ENCODE data around the gene TMEM151B.

The TMEM151B gene

DNA sequence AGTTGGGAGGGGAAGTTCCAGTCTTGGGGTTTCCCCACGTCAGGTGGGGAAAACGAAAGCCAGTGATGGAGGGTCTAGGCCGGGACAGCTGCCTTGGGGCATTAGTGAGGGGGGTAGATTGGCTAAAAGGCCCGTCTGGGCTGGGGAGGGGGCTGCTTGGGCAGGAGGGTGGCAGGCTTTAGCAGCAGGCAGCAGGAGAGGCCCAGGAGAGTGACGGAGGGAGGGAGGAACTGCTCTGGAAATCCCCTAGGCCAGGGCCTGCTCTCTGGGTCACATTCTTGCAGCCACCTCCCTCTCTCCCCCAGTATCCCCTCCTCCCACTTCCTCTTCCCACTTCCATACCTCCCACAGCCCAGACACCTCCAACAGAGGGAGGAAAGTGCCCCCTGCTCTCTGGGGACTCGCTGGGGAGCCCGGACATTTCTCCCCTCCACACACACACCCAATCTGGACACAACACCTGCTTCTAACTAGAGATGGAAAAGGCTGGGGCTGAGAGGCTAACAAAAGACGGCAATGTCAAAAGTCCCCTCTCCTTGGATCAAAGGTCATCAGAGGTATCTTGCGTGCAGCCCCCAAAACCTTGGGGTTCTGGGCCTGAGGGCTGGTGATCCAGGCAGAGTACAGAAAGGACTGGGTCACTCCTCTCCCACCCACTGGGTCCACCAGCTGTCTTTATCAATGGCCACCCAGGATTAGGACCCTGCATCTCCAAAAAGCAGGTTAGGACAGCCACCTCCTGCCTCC lies 6.7 kb upstream of the TMEM151B start:
- DNase-seq (ENCODE audit: low read depth) = no peak
- no peak overlapping the region; the same call in 1 of the 2 replicates for H3K4me3 ChIP-seq (ENCODE audit: low read depth, low read length)
- TF ChIP-seq, protein P1, sequence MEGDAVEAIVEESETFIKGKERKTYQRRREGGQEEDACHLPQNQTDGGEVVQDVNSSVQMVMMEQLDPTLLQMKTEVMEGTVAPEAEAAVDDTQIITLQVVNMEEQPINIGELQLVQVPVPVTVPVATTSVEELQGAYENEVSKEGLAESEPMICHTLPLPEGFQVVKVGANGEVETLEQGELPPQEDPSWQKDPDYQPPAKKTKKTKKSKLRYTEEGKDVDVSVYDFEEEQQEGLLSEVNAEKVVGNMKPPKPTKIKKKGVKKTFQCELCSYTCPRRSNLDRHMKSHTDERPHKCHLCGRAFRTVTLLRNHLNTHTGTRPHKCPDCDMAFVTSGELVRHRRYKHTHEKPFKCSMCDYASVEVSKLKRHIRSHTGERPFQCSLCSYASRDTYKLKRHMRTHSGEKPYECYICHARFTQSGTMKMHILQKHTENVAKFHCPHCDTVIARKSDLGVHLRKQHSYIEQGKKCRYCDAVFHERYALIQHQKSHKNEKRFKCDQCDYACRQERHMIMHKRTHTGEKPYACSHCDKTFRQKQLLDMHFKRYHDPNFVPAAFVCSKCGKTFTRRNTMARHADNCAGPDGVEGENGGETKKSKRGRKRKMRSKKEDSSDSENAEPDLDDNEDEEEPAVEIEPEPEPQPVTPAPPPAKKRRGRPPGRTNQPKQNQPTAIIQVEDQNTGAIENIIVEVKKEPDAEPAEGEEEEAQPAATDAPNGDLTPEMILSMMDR (IDR thresholded peaks at IDR 0.05; ENCODE audit: control insufficient read depth, extremely low read depth, insufficient read depth) = no peak

- H3K4me3 ChIP-seq (ENCODE audit: low read depth, low read length) = peak overlapping the region; percentile 71
- DNase-seq (ENCODE audit: low read depth) = no peak
- TF ChIP-seq, protein P1 (IDR thresholded peaks at IDR 0.05; ENCODE audit: control insufficient read depth, extremely low read depth, insufficient read depth) = no peak
These were observed 5.9 kb upstream of the TMEM151B start for GRCh38 chr6:44264154-44265006.

- H3K4me3 ChIP-seq (ENCODE audit: low read depth, low read length) = peak within 1 kb of the TSS; percentile 71
- no peak for DNase-seq (ENCODE audit: low read depth)
These were observed 5.1 kb upstream of the TMEM151B start, which contains the start of gene NFKBIE for GRCh38 chr6:44265007-44265721. NFKBIE (minus strand) TSS chr6:44265551; CDS start chr6:44265346, 205 bp downstream.

DNA sequence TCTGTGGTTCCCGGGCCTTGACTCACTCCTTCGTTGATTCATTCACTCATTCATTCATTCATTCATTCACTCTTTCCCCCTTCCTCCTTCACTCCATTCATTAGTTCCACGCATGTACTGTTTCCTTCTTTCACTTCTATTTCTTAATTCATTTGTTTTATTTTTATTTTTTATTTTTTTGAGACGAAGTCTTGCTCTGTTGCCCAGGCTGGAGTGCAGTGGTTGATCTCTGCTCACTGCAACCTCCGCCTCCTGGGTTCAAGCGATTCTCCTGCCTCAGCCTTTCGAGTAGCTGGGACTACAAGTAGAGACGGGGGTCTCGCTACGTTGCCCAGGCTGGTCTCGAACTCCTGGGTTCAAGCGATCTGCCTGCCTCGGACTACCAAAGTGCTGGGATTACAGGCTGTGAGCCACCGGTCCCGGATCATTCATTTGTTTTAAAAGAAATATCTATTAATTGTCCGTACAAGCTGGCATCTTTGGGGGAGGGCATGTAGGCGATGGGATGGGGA lies 4.5 kb upstream of the TMEM151B start:
- no peak for DNase-seq (ENCODE audit: low read depth)
- TF ChIP-seq, protein P1 (IDR thresholded peaks at IDR 0.05; ENCODE audit: control insufficient read depth, extremely low read depth, insufficient read depth) = no peak

More at GRCh38 chr6:44265007-44265721, 5.1 kb upstream of the TMEM151B start, which contains the start of gene NFKBIE:
- TF ChIP-seq, protein P1 (IDR thresholded peaks at IDR 0.05; ENCODE audit: control insufficient read depth, extremely low read depth, insufficient read depth) = peak; percentile 34

GRCh38 chr6:44266347-44266746 lies 3.9 kb upstream of the TMEM151B start:
- no peak for DNase-seq (ENCODE audit: low read depth)
- TF ChIP-seq, protein P1 (IDR thresholded peaks at IDR 0.05; ENCODE audit: control insufficient read depth, extremely low read depth, insufficient read depth) = no peak
- no peak overlapping the region for H3K4me3 ChIP-seq (ENCODE audit: low read depth, low read length)

More for the DNA sequence above, 4.5 kb upstream of the TMEM151B start:
- H3K4me3 ChIP-seq (ENCODE audit: low read depth, low read length) = peak overlapping the region; percentile 71

GRCh38 chr6:44267252-44267651 lies 3.0 kb upstream of the TMEM151B start:
- H3K4me3 ChIP-seq (ENCODE audit: low read depth, low read length) = no peak overlapping the region
- TF ChIP-seq, protein P1 (IDR thresholded peaks at IDR 0.05; ENCODE audit: control insufficient read depth, extremely low read depth, insufficient read depth) = no peak
- DNase-seq (ENCODE audit: low read depth) = no peak

All from LNCaP clone FGC (cell line).